ENCODE results near the gene DIDO1. TPM values are rescaled to one million over a fixed set of nuclear protein-coding genes. Genes with fewer than 3 reads are reported as not detected.
"Not testable (repeated sequence)": the region's sequence is repeated elsewhere in the genome, so short reads cannot be mapped to it uniquely, and the experiment has no call there.

The DIDO1 gene
- total RNA-seq, 2 experiments from 2014 or later = 45.9 to 47.4 TPM

DNA sequence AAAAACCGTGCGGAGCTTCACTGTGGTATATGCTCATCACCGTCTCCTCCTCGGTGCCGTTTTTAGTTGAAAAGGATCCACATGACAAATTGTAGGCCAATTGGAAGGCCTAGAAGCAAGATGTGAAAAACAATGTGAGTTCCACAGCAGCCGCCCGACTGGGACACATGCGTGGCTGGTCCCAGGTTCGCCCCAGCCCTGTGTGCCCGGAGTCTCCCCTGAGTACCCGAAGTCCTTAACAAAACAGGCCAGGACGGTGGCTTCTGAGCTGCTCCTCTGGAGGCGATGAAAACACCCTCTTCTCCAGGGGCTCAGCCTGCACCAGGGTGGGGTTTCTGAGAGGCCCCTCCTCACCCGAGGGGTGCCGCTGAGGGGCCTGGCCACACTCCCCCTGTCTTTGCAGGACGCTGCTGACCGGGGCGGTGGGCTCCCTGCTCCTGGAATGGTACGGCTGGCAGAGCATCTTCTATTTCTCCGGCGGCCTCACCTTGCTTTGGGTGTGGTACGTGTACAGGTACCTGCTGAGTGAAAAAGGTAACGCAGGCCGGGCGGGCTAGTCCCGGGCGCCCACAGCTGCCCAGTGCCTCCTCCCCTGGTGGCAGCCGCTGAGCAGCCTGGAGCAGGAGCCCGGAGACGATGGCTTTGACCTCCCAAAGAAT is 36.0 kb upstream of the DIDO1 start:
- Mint-ChIP-seq H3K4me1 (ENCODE audit: low read depth) (peaks cover 11% of the 10 kb centered on the region), H3K4me3 (no peak overlapping the region), H3K27me3 (no peaks in the 10 kb centered on the region), H3K36me3 (ENCODE audit: low read depth) (peaks cover 21% of the 10 kb centered on the region), H3K9me3 (no peaks in the 10 kb centered on the region), H3K27ac (no peak overlapping the region)
- no peak for DNase-seq
- intact Hi-C loops (cut with micrococcal nuclease) = no loop called here
- no peak for ATAC-seq
- TF ChIP-seq, protein P1, sequence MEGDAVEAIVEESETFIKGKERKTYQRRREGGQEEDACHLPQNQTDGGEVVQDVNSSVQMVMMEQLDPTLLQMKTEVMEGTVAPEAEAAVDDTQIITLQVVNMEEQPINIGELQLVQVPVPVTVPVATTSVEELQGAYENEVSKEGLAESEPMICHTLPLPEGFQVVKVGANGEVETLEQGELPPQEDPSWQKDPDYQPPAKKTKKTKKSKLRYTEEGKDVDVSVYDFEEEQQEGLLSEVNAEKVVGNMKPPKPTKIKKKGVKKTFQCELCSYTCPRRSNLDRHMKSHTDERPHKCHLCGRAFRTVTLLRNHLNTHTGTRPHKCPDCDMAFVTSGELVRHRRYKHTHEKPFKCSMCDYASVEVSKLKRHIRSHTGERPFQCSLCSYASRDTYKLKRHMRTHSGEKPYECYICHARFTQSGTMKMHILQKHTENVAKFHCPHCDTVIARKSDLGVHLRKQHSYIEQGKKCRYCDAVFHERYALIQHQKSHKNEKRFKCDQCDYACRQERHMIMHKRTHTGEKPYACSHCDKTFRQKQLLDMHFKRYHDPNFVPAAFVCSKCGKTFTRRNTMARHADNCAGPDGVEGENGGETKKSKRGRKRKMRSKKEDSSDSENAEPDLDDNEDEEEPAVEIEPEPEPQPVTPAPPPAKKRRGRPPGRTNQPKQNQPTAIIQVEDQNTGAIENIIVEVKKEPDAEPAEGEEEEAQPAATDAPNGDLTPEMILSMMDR (IDR thresholded peaks at IDR 0.05) = no peak
- ChIA-PET POLR2A (no interaction called here), CTCF (interaction anchor here (1.6 kb wide), 1 partner anchor 46 kb away, joined by 4 read pairs; no protein-coding TSS in a partner anchor)

DNA sequence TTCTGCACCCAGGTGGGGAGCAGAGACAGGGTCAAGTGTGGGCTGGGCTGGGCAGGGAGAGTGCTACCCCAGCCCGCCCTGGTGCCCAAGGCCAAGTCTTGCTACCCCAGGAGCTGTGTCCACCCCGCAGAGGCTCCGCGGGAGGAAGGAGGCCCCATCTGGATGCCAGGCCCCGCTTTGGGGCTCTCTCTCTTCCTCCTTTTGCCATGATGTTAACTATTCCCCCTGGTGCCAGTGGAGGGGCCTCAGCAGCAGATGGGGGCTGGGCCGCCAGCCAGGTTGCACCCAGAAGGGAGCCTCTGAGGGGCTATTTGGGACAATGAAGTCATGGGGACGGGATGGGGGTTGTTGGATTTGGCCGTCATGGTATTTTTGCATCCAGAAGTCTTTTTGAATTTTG is 35.5 kb upstream of the DIDO1 start:
- DNase-seq = no peak
- intact Hi-C loops (cut with micrococcal nuclease) = no loop called here
- no peak for ATAC-seq
- H3K27ac Mint-ChIP-seq = no peak overlapping the region
- peaks cover 23% of the 10 kb centered on the region for H3K36me3 Mint-ChIP-seq (ENCODE audit: low read depth)
- no peaks in the 10 kb centered on the region for H3K27me3 Mint-ChIP-seq
- no peak overlapping the region for H3K4me3 Mint-ChIP-seq
- peaks cover 11% of the 10 kb centered on the region for H3K4me1 Mint-ChIP-seq (ENCODE audit: low read depth)
- H3K9me3 Mint-ChIP-seq = no peaks in the 10 kb centered on the region
- ChIA-PET CTCF (interaction anchor here (1.6 kb wide), 1 partner anchor 47 kb away, joined by 4 read pairs; no protein-coding TSS in a partner anchor), POLR2A (no interaction called here)
- TF ChIP-seq, protein P1 (IDR thresholded peaks at IDR 0.05) = no peak

DNA sequence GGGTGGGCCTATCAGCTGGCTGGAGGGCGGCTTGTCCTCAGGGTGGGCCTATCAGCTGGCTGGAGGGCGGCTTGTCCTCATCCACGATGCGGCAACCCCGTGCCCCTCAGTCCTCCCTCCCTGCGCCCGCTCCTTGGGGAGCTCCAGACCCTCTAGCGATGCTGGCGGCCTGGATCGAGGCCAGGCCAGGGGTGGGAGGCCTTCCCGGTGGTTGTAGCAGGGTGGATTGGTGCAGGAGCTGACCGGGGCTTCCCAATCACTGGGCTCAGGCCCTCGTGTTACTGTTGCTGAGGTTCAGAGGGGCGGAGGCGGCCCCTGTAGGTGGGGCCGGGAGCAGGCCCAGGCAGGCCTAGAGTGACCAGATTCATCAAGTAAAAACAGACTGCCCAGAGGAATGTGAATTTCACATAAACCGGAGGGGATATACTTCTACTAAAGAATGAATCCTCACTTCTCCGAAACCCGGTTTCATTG is 35.0 kb upstream of the DIDO1 start:
- Mint-ChIP-seq H3K9me3 (no peaks in the 10 kb centered on the region), H3K4me3 (no peak overlapping the region), H3K27me3 (no peaks in the 10 kb centered on the region), H3K27ac (no peak overlapping the region), H3K36me3 (ENCODE audit: low read depth) (peaks cover 26% of the 10 kb centered on the region), H3K4me1 (ENCODE audit: low read depth) (peaks cover 11% of the 10 kb centered on the region)
- DNase-seq (no peak), ATAC-seq (no peak)
- ChIA-PET POLR2A (interaction anchor here (2.1 kb wide), 1 partner anchor 9 kb away, joined by 10 read pairs; no protein-coding TSS in a partner anchor), CTCF (interaction anchor here (3.2 kb wide), 1 partner anchor 11 kb away, joined by 13 read pairs; no protein-coding TSS in a partner anchor)
- intact Hi-C loops (cut with micrococcal nuclease) = no loop called here
- TF ChIP-seq, protein P1 (IDR thresholded peaks at IDR 0.05) = no peak

DNA sequence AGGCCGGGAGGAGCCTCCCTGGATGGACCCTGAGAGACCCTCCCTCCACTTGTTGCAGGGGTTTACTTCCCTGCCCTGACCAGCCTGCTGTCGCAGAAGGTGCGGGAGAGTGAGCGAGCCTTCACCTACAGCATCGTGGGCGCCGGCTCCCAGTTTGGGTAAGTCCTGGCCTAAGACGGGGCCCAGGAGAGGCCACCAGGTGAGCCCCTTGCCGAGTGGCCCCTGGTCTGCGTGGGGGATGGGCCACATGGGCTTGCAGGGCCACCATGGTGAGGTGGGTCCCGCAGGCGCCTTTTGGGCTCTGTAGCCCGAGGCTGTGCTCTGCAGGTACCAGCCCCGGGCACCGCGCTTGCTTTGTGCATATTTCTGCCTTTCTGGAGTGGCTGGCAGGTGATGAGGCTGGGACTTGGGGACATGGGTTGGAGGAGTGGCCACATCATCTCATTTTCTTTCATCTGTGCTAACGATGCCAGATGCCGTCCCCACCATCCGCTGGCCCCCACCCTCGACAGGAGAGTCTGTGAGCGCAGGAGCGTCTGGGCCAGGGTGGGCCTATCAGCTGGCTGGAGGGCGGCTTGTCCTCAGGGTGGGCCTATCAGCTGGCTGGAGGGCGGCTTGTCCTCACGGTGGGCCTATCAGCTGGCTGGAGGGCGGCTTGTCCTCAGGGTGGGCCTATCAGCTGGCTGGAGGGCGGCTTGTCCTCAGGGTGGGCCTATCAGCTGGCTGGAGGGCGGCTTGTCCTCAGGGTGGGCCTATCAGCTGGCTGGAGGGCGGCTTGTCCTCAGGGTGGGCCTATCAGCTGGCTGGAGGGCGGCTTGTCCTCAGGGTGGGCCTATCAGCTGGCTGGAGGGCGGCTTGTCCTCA is 34.4 kb upstream of the DIDO1 start:
- Mint-ChIP-seq H3K36me3 (ENCODE audit: low read depth) (peaks cover 30% of the 10 kb centered on the region), H3K4me1 (ENCODE audit: low read depth) (peaks cover 11% of the 10 kb centered on the region)
- ChIA-PET POLR2A (interaction anchor here (1.4 to 2.1 kb wide), 2 partner anchors 10 to 12 kb away, joined by 4 to 10 read pairs; no protein-coding TSS in a partner anchor), CTCF (interaction anchor here (3.2 kb wide), 1 partner anchor 12 kb away, joined by 13 read pairs; no protein-coding TSS in a partner anchor)
- H3K9me3 Mint-ChIP-seq; H3K4me3 Mint-ChIP-seq; ATAC-seq; intact Hi-C loops (cut with micrococcal nuclease); H3K27me3 Mint-ChIP-seq; H3K27ac Mint-ChIP-seq; DNase-seq: not testable (repeated sequence)

DNA sequence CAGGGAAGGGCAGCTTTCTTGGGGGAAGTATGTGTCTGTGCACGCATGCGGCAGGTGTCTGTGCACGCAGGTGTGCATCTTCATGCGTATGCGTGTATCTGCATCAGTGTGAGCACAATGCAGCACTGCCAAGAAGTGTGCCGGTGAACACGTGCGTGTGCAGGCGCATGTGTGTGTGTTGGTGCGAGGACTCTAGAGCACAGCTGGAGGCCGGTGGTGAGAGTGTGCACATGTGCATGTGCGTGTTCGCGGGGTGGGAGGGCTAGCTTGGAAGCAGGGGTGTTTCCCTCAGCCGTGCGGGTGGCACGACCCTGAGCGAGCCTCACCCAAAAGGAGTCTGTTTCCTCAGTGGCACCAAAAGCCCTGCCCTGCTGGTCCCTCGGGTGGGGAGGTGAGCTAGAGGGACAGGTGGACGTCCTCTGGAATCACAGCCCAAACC is 33.7 kb upstream of the DIDO1 start:
- ATAC-seq = no peak
- Mint-ChIP-seq H3K4me1 (ENCODE audit: low read depth) (peaks cover 11% of the 10 kb centered on the region), H3K9me3 (no peaks in the 10 kb centered on the region), H3K4me3 (no peak overlapping the region), H3K36me3 (ENCODE audit: low read depth) (peaks cover 27% of the 10 kb centered on the region), H3K27me3 (no peaks in the 10 kb centered on the region), H3K27ac (no peak overlapping the region)
- no peak for DNase-seq
- intact Hi-C loops (cut with micrococcal nuclease) = loop anchor here (10.0 kb wide), 1 partner anchor 55 kb away; no protein-coding TSS in a partner anchor
- ChIA-PET CTCF (interaction anchor here (0.7 to 3.2 kb wide), 2 partner anchors 13 to 66 kb away, joined by 3 to 13 read pairs; no protein-coding TSS in a partner anchor), POLR2A (interaction anchor here (0.5 to 2.1 kb wide), 5 partner anchors 8 to 63 kb away, joined by 3 to 10 read pairs (median 4); no protein-coding TSS in a partner anchor)
- TF ChIP-seq, protein P1 (IDR thresholded peaks at IDR 0.05) = no peak
